ENCODE measurements around the gene KRTAP19-5. TPM values are rescaled to one million over a fixed set of nuclear protein-coding genes. Genes with fewer than 3 reads are reported as not detected.

KRTAP19-5 gene
- polyA plus RNA-seq, 1 of the 3 experiments (the other 2 are of a cell fraction): not detected

DNA sequence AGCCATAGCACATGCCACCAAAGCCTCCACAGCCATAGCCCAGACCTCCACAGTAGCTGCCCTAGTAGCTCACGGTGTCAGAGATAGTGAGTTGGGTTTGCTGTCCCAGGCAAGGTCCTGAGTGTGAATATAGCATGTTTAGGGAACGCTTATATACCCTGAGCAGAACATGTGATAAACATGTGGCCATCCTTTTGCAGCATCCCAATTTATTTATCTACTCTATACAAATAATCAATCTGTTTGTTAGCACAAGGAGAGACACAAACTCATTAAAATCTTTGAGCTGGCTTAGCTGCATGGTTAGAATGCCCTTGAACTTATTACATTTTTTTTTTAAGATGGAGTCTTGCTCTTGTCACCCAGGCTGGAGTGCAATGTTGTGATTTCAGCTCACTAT, 14.6 kb downstream of the KRTAP19-5 start, which contains the start of gene KRTAP19-2:
TSS of gene KRTAP19-2 (minus strand) at position 101 of the 400 bp plus-strand sequence. CDS start at position 13, 88 bp downstream.
- TF ChIP-seq PBX3 (IDR thresholded peaks at IDR 0.05): no peak
- no peak for TF ChIP-seq TEAD4 (IDR thresholded peaks at IDR 0.05; ENCODE audit: borderline replicate concordance, insufficient read depth)
- TF ChIP-seq FOXJ3 (CRISPR knock-in tag; IDR thresholded peaks at IDR 0.05): no peak
- TF ChIP-seq SIN3A (IDR thresholded peaks at IDR 0.05; ENCODE audit: borderline replicate concordance, low read depth, low read length): no peak
- no peak for TF ChIP-seq GATA2 (CRISPR knock-in tag; IDR thresholded peaks at IDR 0.05)
- no peak for TF ChIP-seq SMC3 (IDR thresholded peaks at IDR 0.05; ENCODE audit: low read depth, low read length)
- H3K4me1 ChIP-seq (ENCODE audit: control insufficient read depth in 1 of 2, insufficient read depth in 2 of 2, low read depth in 1 of 2, low read length in 1 of 2): no peaks in the 10 kb centered on the region
- H2AFZ ChIP-seq (ENCODE audit: low read depth): no peak within 1 kb of the TSS
- H3F3A ChIP-seq (replicated peaks; ENCODE audit: insufficient read depth): no peaks in the 10 kb centered on the region
- no peak within 1 kb of the TSS for H3K27ac ChIP-seq (ENCODE audit: low read depth in 2 of 2, low read length in 1 of 2)
- no peak within 1 kb of the TSS for H3K9ac ChIP-seq
- POLR2A ChIA-PET: no interaction called here
- H3K79me2 ChIP-seq (ENCODE audit: insufficient read depth): no peaks in the 10 kb centered on the region
- H3K27me3 ChIP-seq (ENCODE audit: insufficient read depth): 0 out of 2 replicates have a peak, but pooled peaks cover 8% of the 10 kb centered on the region
- CTCF ChIA-PET: no interaction called here
- H3K4me2 ChIP-seq: no peak within 1 kb of the TSS
- H3K9me3 ChIP-seq: no peaks in the 10 kb centered on the region; the same call in 1 of the 2 replicates
- 0% methylated on average over 2 of the region's 2 CpGs for WGBS (ENCODE audit: low lambda C conversion rate)
- H3K36me3 ChIP-seq (replicated peaks in 1 of 2; ENCODE audit: control insufficient read depth in 1 of 2, insufficient read depth in 2 of 2, low read length in 1 of 2): no peaks in the 10 kb centered on the region
- H3K4me3 ChIP-seq (ENCODE audit: low read depth in 2 of 2, low read length in 1 of 2): no peak within 1 kb of the TSS
- H4K20me1 ChIP-seq (ENCODE audit: insufficient read depth): no peaks in the 10 kb centered on the region
- H3K9me2 ChIP-seq: no peaks in the 10 kb centered on the region
- DNase-seq: no peak

DNA sequence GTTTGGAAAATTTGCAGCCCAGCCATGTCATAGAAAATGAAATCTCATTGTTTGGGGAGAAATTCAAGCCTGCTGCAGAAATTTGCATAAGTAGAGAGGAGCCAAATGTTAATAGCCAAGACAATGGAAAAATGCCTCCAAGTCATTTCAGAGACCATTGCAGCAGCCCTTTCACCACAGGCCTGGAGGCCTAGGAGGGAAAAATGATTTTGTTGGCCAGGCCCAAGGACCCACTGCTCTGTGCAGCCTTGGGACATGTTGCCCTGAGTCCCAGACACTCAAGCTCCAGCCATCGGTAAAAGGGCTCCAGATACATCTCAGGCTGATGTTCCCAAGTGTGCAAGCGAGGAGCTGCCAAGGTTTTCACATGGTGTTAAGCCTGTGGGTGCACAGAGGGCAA, 15.8 kb downstream of the KRTAP19-5 start:
- Histone ChIP-seq H3K36me3 (replicated peaks in 1 of 2; ENCODE audit: control insufficient read depth in 1 of 2, insufficient read depth in 2 of 2, low read length in 1 of 2) (no peaks in the 10 kb centered on the region), H3K4me1 (ENCODE audit: control insufficient read depth in 1 of 2, insufficient read depth in 2 of 2, low read depth in 1 of 2, low read length in 1 of 2) (no peaks in the 10 kb centered on the region), H3K9me2 (no peaks in the 10 kb centered on the region), H3K4me2 (no peak overlapping the region), H2AFZ (ENCODE audit: low read depth) (no peak overlapping the region), H3K27me3 (ENCODE audit: insufficient read depth) (no peaks in the 10 kb centered on the region), H3K79me2 (ENCODE audit: insufficient read depth) (no peaks in the 10 kb centered on the region), H3F3A (replicated peaks; ENCODE audit: insufficient read depth) (no peaks in the 10 kb centered on the region), H4K20me1 (ENCODE audit: insufficient read depth) (no peaks in the 10 kb centered on the region), H3K9ac (no peak overlapping the region), H3K9me3 (no peaks in the 10 kb centered on the region; the same call in 1 of the 2 replicates), H3K4me3 (ENCODE audit: low read depth in 2 of 2, low read length in 1 of 2) (no peak overlapping the region), H3K27ac (ENCODE audit: low read depth in 2 of 2, low read length in 1 of 2) (no peak overlapping the region)
- ChIA-PET POLR2A (no interaction called here), CTCF (no interaction called here)
- 0% methylated on average over 2 of the region's 2 CpGs for WGBS (ENCODE audit: low lambda C conversion rate)
- no peak for TF ChIP-seq SIN3A (IDR thresholded peaks at IDR 0.05; ENCODE audit: borderline replicate concordance, low read depth, low read length)
- DNase-seq: no peak

DNA sequence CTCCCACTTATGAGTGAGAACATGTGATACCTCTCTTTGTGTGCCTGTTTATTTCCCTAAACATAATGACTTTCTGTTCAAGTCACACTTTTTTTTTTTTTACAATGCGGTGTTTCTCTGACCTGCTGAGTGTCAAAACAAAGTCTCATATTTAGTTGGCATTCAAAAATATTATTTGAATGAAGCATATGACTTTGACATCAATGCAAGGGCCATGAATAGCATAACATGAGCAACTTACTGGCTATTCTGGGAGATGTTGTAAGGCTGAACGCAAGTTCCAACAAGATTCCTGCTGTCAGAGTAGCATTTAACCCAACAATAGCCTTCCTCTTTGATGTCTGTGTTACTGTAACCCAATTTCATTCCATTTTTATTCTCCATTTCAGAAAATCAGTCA, 19.8 kb downstream of the KRTAP19-5 start:
- H3K4me3 ChIP-seq (ENCODE audit: low read depth in 2 of 2, low read length in 1 of 2): no peak overlapping the region
- TF ChIP-seq EP300 (IDR thresholded peaks at IDR 0.05; ENCODE audit: borderline replicate concordance in 1 of 2, low read depth in 1 of 2, low read length in 1 of 2): no peak
- no peak for TF ChIP-seq TAF1 (IDR thresholded peaks at IDR 0.05; ENCODE audit: borderline replicate concordance, low read depth, low read length)
- TF ChIP-seq RXRA (IDR thresholded peaks at IDR 0.05; ENCODE audit: borderline replicate concordance, low read depth): no peak
- no peak for TF ChIP-seq EZH2phosphoT487 (IDR thresholded peaks at IDR 0.05; ENCODE audit: borderline replicate concordance, low read depth)
- no peak for TF ChIP-seq RCOR1 (IDR thresholded peaks at IDR 0.05; ENCODE audit: low read length)
- no peak for TF ChIP-seq FOXJ3 (CRISPR knock-in tag; IDR thresholded peaks at IDR 0.05)
- H4K20me1 ChIP-seq (ENCODE audit: insufficient read depth): no peaks in the 10 kb centered on the region
- H3K4me1 ChIP-seq (ENCODE audit: control insufficient read depth in 1 of 2, insufficient read depth in 2 of 2, low read depth in 1 of 2, low read length in 1 of 2): no peaks in the 10 kb centered on the region
- H3K4me2 ChIP-seq: no peak overlapping the region
- H3K36me3 ChIP-seq (replicated peaks in 1 of 2; ENCODE audit: control insufficient read depth in 1 of 2, insufficient read depth in 2 of 2, low read length in 1 of 2): no peaks in the 10 kb centered on the region
- H3F3A ChIP-seq (replicated peaks; ENCODE audit: insufficient read depth): no peaks in the 10 kb centered on the region
- H2AFZ ChIP-seq (ENCODE audit: low read depth): no peak overlapping the region
- ChIA-PET POLR2A (no interaction called here), CTCF (no interaction called here)
- no peak overlapping the region for H3K27ac ChIP-seq (ENCODE audit: low read depth in 2 of 2, low read length in 1 of 2)
- H3K27me3 ChIP-seq (ENCODE audit: insufficient read depth): no peaks in the 10 kb centered on the region
- no peak overlapping the region for H3K9ac ChIP-seq
- no peak for DNase-seq
- no peaks in the 10 kb centered on the region for H3K9me2 ChIP-seq
- H3K9me3 ChIP-seq: peaks cover 3% of the 10 kb centered on the region; the same call in 1 of the 2 replicates
- WGBS (ENCODE audit: low lambda C conversion rate): 0% methylated on average over 2 of the region's 2 CpGs
- H3K79me2 ChIP-seq (ENCODE audit: insufficient read depth): no peaks in the 10 kb centered on the region
